Fibroblast of villous mesenchyme (primary cell): ENCODE measurements around the gene GIMAP1. TPM values are rescaled to one million over a fixed set of nuclear protein-coding genes. Genes with fewer than 3 reads are reported as not detected.

Source experiments
- DNase-seq: peaks from one replicate; pipeline ENCODE4 v3.0.0-alpha.2; 2010; ENCODE audit warnings: low read depth
- H3K4me3 ChIP-seq: 2 replicates; pipeline ENCODE4 v1.5.1; 2011; ENCODE audit warnings: low read depth, mild to moderate bottlenecking, low read length
- total RNA-seq: library from RNA; depleted of rRNA; stranded (reverse); fragments of >200 nt; gene quantifications from 2 replicates; pipeline ENCODE4 v1.2.3, GENCODE V29; 2012
- TF ChIP-seq, protein P1 (sequence below): IDR thresholded peaks from 2 replicates; pipeline ENCODE4 v1.5.1; 2012; ENCODE audit warnings: low read depth, mild to moderate bottlenecking, low read length; ENCODE audit not compliant: insufficient read depth

GIMAP1 gene
- total RNA-seq, 1 donor, result not detected

DNA sequence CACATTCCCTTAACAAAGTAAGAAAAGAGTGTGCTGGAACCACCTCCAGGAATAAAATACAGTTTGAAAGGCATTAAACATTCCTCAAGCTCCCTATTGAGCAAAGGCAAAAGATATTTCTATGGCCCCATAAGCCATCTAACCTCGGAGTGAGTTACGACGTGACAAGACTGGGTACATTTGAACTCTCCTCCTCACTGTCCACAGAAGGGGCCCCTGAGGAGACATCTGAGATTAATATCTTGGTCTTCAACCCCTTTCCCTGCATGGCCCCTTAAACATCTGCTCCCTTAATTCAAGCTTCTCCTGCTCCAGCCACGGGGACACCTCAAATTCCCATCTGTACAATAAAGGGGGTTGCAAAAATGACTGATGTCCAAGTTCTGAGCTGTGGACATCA lies 526 bp downstream of the GIMAP1 start:
- DNase-seq, result no peak
- no peak overlapping the region for H3K4me3 ChIP-seq
- TF ChIP-seq, protein P1, sequence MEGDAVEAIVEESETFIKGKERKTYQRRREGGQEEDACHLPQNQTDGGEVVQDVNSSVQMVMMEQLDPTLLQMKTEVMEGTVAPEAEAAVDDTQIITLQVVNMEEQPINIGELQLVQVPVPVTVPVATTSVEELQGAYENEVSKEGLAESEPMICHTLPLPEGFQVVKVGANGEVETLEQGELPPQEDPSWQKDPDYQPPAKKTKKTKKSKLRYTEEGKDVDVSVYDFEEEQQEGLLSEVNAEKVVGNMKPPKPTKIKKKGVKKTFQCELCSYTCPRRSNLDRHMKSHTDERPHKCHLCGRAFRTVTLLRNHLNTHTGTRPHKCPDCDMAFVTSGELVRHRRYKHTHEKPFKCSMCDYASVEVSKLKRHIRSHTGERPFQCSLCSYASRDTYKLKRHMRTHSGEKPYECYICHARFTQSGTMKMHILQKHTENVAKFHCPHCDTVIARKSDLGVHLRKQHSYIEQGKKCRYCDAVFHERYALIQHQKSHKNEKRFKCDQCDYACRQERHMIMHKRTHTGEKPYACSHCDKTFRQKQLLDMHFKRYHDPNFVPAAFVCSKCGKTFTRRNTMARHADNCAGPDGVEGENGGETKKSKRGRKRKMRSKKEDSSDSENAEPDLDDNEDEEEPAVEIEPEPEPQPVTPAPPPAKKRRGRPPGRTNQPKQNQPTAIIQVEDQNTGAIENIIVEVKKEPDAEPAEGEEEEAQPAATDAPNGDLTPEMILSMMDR, result no peak

DNA sequence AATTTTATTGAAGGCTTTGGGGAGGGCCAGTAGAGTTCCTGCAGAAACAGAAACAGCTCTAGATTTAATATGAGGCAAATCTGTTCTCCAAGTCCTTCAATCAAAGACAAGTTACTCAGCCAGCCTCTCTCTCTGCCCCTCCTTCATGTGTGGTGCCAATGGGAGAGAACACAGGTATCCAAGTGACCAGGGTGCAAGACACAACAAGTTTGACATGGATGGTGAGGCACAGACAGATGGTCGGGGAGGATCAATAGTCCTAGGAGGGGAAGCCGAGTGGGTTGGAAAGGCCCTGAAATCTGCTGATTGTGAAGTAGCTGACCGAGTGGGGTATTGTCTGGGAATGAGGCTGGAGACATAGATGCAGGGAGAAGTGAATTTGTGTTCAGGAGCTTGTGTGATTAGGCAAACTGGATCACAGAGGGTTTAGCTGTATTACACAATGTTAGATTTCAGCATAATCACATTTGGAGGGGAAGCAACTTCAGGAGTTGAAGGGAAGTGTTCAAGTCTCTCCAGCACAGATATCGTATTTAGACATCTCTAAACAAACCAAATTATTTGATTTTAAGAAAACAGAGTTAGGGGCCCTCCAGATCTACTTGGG lies 1.5 kb downstream of the GIMAP1 start:
- no peak overlapping the region for H3K4me3 ChIP-seq
- TF ChIP-seq, protein P1, result no peak
- DNase-seq, result no peak

DNA sequence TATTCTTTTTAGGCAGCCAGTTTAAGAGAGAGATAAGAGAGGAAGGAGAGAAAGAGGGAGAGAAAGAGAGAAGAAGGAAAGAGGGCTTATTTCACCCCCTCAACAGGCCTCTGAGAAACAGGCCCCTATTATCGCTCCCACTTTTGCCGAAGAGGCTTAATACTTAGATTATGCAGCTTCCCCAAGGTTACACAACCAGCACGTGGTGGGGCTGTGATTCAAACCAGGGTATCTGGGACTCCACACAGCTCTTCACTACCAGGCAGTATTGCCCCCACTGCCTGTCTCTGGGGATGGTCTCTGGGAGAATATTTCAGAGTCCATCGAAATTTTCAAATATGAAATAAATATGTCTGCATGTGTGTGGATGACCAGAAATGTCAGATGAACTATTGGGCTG lies 3.0 kb downstream of the GIMAP1 start:
- TF ChIP-seq, protein P1, result no peak
- H3K4me3 ChIP-seq, result no peak overlapping the region
- DNase-seq, result no peak

DNA sequence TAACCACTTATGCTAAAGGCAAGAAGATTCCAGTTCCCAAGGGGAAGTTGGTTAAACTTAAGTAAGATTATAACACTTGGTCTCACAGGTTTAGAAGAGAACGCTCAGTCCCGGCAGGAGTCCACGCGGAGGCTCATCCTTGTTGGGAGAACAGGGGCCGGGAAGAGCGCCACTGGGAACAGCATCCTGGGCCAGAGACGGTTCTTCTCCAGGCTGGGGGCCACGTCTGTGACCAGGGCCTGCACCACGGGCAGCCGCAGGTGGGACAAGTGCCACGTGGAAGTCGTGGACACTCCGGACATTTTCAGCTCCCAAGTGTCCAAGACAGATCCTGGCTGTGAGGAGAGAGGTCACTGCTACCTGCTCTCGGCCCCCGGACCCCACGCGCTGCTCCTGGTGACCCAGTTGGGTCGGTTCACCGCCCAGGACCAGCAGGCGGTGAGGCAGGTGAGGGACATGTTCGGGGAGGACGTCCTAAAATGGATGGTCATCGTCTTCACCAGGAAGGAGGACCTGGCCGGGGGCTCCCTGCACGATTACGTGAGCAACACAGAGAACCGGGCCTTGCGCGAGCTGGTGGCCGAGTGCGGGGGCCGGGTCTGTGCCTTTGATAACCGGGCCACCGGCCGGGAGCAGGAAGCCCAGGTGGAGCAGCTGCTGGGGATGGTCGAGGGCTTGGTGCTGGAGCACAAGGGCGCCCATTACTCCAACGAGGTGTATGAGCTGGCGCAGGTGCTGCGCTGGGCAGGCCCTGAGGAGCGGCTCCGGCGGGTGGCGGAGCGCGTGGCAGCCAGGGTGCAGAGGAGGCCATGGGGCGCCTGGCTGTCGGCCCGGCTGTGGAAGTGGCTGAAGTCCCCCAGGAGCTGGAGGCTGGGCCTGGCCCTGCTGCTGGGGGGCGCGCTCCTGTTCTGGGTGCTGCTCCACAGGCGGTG lies 3.8 kb downstream of the GIMAP1 start:
- H3K4me3 ChIP-seq, result no peak overlapping the region
- TF ChIP-seq, protein P1, result no peak
- no peak for DNase-seq

DNA sequence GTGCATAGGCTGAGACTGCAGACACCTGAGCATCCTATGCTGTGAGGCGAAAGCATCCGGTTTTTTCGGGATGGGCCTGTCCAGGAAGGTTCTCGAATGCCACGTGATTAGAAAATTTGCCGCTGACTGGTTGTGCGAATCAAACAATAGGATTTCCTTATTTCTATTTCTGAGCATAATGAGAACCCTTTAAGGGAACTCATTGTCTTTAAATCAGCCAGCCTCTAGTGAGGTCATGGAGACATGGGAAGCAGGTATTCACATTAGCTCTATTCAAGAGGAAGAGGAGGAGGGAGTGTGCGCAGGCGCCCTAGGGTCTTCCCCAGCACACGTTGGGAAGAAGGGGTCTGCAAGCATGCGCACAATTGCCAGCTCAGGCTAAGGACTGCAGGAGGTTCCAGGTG lies 5.6 kb downstream of the GIMAP1 start:
- H3K4me3 ChIP-seq, result no peak overlapping the region
- TF ChIP-seq, protein P1, result no peak
- no peak for DNase-seq

DNA sequence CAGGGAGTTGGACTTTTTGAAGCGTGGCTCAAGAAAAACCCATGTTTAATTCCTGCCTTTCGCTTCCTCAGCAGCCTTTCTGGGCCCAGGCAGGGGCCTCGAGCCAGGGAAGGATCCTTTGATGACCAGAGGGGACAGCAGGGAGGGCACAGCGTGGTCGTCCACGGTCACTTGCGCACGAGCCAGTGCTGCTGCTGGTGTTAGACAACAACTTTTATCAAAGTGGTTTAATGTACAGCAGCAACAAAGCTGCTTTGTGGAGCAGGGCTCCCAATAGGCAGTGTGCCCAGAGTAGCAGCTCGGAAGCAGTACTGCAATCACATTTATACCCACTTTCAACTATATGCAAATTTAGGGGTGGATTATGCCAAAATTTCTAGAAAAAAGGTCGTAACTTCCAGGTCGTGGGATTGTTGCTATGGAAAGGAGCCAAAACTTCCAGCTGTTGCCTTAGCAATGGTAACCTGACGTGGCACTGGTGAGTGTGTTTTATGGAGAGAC lies 6.1 kb downstream of the GIMAP1 start:
- H3K4me3 ChIP-seq, result no peak overlapping the region
- no peak for DNase-seq
- TF ChIP-seq, protein P1, result no peak
